K562 (cell line): Measurements from ENCODE around the gene CTSF.

Source experiments
- GATA2 ChIP-seq: sonication (generic); formaldehyde crosslinking; IDR thresholded peaks from 2 replicates; pipeline ENCODE4 v1.4.0; 2020; ENCODE audit warnings: mild to moderate bottlenecking, missing genetic modification reagents
- NR2C1 ChIP-seq, 2 experiments: fragments of 450-650 bp; IDR thresholded peaks; 2 replicates each; pipeline ENCODE4 v1.6.1; 2017; ENCODE audit warnings: mild to moderate bottlenecking in 2 of 2, antibody characterized with exemption in 1 of 2, inconsistent platforms in 1 of 2, missing compliant biosample characterization in 1 of 2, missing genetic modification characterization in 1 of 2
- RNF2 ChIP-seq: sonication (generic); IDR thresholded peaks from 2 replicates; pipeline ENCODE4 v1.6.1; 2016
- SIN3A ChIP-seq, 2 experiments: fragments of 150-350 bp in 1 of 2; IDR thresholded peaks; 2 replicates each; pipeline ENCODE4 v1.6.1; 2011 to 2016; ENCODE audit warnings: borderline replicate concordance in 2 of 2, low read depth in 2 of 2, low read length in 2 of 2, mild to moderate bottlenecking in 2 of 2, moderate library complexity in 2 of 2; ENCODE audit not compliant: control insufficient read depth in 1 of 2
- TF ChIP-seq, protein P1 (sequence below): fragments of 250-450 bp; sonication (Bioruptor Pico); IDR thresholded peaks from 2 replicates; pipeline ENCODE4 v1.5.1; 2021; ENCODE audit warnings: mild to moderate bottlenecking

DNA sequence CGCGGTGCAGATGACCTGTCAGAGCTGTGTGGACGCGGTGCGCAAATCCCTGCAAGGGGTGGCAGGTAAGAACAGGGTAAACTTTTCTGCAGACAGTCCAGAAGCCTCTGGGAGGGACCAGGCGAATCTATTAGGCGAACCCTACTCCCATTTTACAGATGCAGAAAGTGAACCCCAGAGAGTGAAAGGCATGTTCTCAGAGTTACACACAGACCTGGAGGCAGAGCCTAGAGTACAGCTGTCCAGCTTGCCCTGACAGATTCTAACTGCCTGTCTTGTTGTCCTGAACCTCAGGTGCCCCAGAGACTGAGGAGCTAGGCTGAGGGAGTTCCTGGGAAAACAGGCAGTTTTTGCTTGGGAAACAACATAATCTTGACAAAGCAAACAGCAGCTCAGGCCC, 25.2 kb upstream of the CTSF start:
- no peak for TF ChIP-seq GATA2 (CRISPR knock-in tag)
- no peak for TF ChIP-seq SIN3A (IDR thresholded peaks at IDR 0.05; ENCODE audit: borderline replicate concordance in 2 of 2, control insufficient read depth in 1 of 2, low read depth in 2 of 2, low read length in 2 of 2)
- TF ChIP-seq, protein P1, sequence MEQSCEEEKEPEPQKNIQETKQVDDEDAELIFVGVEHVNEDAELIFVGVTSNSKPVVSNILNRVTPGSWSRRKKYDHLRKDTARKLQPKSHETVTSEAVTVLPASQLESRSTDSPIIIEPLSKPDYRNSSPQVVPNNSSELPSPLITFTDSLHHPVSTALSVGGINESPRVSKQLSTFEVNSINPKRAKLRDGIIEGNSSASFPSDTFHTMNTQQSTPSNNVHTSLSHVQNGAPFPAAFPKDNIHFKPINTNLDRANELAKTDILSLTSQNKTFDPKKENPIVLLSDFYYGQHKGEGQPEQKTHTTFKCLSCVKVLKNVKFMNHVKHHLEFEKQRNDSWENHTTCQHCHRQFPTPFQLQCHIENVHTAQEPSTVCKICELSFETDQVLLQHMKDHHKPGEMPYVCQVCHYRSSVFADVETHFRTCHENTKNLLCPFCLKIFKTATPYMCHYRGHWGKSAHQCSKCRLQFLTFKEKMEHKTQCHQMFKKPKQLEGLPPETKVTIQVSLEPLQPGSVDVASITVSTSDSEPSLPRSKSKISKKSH, result no peak
- no peak for TF ChIP-seq RNF2
- no peak for TF ChIP-seq NR2C1 (IDR thresholded peaks at IDR 0.05)
- no peak for TF ChIP-seq NR2C1 (tag; IDR thresholded peaks at IDR 0.05)
